NCI-H128 (cell line): ENCODE results near the gene BCAP31.
"Not testable (repeated sequence)": the region's sequence is repeated elsewhere in the genome, so short reads cannot be mapped to it uniquely, and the experiment has no call there.

Experiments used
- DNase-seq: peaks from one replicate; lab custom pipeline; 2025; ENCODE audit not compliant: unreplicated experiment; lab: John Stamatoyannopoulos, UW

BCAP31 gene

DNA sequence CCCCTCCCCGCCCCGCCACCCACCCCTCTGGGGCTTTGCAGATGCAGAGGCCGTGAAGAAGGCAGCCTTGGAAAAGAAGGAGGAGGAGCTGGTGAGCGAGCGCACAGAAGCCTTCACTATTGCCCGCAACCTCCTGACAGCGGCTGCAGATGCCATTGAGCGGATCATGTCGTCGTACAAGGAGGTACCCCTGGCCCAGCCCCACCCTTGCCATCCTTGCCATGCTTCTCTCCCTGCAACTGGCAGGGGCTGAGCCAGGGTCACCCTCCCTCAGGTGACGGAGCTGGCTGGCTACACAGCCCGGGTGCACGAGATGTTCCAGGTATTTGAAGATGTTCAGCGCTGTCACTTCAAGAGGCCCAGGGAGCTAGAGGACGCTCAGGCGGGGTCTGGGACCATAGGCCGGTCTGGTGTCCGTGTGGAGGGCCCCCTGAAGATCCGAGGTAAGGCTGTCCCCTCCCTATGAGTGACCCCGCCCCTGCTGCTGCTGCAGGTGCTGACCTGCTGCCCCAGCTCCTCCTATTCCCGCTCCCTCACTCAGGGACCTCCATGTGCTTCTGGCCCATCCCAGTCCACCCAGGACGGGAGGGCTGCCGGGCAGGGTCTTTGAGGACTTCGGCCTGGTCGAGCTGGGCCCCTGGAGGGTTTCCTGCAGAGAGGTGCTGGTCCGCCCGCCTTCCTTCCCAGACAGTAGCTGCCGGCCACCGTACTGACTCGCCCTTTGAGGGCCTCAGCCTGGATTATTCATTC lies 12.1 kb upstream of the BCAP31 start:
- DNase-seq: no peak

- no peak for DNase-seq
These were observed 11.1 kb upstream of the BCAP31 start for GRCh38 chrX:153735274-153735673.

DNA sequence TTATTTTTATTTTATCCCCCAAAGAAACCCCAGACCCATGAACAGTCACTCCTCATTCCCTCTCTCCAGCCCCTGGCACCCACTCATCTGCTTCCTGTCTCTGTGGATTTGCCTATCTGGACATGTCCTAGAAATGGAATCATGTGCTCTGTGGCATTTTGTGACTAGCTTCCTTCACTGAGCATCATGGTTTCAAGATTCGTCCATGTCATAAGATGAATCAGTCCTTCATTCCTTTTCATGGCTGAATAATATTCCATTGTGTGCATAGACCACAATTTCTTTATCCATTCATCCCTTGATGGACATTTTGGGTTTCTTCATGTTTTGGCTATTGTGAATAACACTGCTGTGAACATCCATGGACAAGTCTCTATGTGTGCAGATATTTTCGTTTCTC lies 10.7 kb upstream of the BCAP31 start:
- no peak for DNase-seq

- no peak for DNase-seq
These were observed 9.6 kb upstream of the BCAP31 start for GRCh38 chrX:153733651-153734240.

GRCh38 chrX:153732401-153732800 lies 8.2 kb upstream of the BCAP31 start:
- DNase-seq: no peak

- DNase-seq: no peak
These were observed 7.6 kb upstream of the BCAP31 start for GRCh38 chrX:153731845-153732215.

GRCh38 chrX:153731117-153731844 lies 7.1 kb upstream of the BCAP31 start:
- no peak for DNase-seq

- not testable (repeated sequence) for DNase-seq
These were observed 5.9 kb upstream of the BCAP31 start for GRCh38 chrX:153730115-153730514.

DNA sequence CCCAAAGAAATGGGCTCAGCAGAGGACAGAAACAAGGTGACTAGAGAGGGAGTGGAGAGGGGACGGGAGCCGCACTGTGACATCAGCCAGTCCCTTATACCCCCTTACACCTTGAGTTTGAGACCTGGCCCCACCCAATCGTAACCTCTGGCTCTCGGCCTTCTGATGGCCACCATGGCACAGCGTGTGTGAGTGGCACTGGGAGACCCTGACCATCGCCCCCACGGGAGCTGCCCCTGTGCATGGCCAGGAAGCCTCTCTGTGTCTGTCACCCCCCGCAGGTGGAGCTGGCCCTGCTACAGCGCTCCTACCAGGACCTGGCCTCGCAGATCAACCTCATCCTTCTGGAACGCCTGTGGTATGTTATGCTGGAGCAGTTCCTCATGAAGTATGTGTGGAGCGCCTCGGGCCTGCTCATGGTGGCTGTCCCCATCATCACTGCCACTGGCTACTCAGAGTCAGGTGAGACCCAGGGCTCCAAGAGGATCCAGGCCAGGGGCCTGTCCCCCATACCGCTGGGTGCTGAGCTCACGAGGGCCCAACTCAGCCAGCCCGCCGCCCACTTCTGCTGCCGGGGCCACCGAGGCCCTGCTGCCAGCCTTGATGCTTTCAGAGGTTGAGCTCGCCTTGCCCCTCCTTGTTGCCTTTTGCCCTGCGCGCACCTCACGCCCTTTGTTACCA lies 4.9 kb upstream of the BCAP31 start:
- no peak for DNase-seq

DNA sequence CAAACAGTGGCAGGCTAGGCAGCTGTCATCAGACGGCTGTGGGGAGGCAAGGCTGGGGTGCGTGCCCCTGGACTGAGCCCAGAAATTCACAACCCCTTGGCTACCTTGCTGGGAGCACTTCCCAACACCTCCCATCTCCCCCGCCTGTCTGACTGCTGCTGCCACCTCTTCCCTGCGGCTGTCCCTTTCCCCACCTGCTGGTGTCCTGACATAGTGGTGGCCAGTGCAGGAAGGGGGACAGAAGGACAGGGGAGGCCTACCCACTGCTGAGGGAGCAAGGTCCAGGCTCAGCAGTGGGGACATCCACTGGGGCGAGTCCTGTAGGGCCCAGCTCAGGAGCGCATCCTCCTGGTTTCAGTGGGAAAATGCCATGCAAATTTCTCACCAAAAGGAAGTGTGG lies 3.9 kb upstream of the BCAP31 start:
- DNase-seq: no peak

DNA sequence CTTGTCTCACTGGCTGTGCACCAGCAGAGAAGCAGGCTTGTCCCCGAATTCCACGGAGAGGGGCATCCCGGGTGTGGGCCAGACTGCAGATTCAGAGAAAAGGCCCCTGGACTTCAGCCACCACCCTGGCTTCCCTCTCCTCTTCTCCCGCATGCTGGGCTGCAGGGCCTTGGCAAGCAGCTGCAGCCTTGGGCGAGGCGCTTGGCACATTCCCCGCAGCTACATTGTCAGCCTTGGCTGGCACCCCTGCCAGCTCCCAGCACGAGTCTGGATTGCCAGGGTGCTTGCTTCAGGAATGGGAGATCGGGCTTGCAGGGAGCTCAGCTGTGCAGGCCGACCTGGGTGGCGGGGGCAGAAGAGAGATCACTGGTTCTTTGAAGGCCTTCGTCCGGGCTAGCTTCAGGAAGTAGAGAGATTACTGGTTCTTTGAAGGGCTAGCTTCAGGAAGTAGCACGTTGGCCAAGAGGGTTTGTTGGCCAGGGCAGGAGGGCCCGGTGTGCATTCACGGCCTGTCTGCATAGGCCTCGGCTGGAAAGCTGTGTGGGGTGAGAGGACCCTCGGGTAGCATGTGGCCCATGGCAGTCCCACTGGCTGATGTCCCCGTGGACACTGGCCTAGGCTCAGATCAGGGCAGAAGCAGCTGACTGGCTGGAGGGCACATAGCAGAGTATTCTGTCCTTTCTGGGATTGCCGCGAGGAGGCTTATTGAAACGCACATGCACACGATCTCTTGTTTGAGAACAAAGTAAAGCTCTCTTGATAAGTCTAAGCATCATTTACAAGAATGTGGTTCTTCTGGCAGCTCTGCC lies 3.1 kb upstream of the BCAP31 start:
- DNase-seq: no peak

GRCh38 chrX:153726286-153727122 lies 2.3 kb upstream of the BCAP31 start:
- DNase-seq: no peak

DNA sequence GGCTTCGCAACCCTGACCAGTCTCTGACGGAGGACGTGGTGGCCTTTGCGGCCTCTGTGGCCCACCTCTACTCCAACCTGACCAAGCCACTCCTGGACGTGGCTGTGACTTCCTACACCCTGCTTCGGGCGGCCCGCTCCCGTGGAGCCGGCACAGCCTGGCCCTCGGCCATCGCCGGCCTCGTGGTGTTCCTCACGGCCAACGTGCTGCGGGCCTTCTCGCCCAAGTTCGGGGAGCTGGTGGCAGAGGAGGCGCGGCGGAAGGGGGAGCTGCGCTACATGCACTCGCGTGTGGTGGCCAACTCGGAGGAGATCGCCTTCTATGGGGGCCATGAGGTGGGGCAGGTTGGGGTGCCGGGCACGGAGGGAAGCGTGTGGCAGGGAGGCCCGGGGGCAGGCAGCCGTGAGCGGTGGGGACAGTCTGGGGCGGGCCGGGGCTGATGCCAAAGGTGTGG lies 1.7 kb upstream of the BCAP31 start:
- no peak for DNase-seq

- DNase-seq: no peak
These were observed 1.0 kb upstream of the BCAP31 start for GRCh38 chrX:153725039-153725831.

GRCh38 chrX:153723351-153724251 lies 586 bp downstream of the BCAP31 start:
- no peak for DNase-seq

- DNase-seq: no peak
These were observed 1.4 kb downstream of the BCAP31 start for GRCh38 chrX:153722704-153723350.

DNA sequence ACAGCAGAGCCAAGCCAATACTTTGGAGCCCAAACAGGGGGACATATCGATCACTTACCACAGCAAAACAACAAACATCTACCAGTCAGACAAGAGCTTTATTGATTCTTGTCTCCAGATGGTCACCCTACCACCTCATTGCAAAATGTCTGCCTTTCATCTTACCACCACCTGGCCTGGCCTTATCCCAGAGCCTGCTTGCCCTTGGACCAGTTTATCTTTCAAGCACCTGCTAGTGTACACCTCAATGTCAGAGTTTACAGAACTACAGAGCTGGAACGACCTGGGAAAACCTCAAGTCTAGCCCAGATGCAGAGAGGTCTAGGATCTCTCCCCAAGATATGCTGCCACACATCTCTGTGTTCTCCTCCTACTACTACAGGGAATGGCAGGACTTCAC lies 4.5 kb downstream of the BCAP31 start:
- no peak for DNase-seq

GRCh38 chrX:153719238-153719637 lies 4.9 kb downstream of the BCAP31 start:
- no peak for DNase-seq
